PFSK-1 (cell line): ENCODE measurements around the gene PTGDS.

Experiments used
- POLR2AphosphoS5 ChIP-seq: IDR thresholded peaks from 2 replicates; pipeline ENCODE4 v1.6.1; 2012; ENCODE audit warnings: low read depth, mild to moderate bottlenecking, control low read depth, low read length, moderate library complexity
- SIN3A ChIP-seq: IDR thresholded peaks from 2 replicates; pipeline ENCODE4 v1.6.1; 2012; ENCODE audit warnings: mild to moderate bottlenecking, low read length, moderate library complexity, borderline replicate concordance; ENCODE audit not compliant: insufficient read depth
- TF ChIP-seq, protein P1 (sequence below), 2 experiments: IDR thresholded peaks; 2 replicates each; pipeline versions ENCODE4 v1.6.1 to v1.8.0; 2011 to 2012; ENCODE audit warnings: low read depth in 2 of 2, low read length in 2 of 2, control low read depth in 1 of 2, inconsistent platforms in 1 of 2, mild to moderate bottlenecking in 1 of 2, moderate library complexity in 1 of 2; ENCODE audit not compliant: insufficient read depth in 1 of 2

DNA sequence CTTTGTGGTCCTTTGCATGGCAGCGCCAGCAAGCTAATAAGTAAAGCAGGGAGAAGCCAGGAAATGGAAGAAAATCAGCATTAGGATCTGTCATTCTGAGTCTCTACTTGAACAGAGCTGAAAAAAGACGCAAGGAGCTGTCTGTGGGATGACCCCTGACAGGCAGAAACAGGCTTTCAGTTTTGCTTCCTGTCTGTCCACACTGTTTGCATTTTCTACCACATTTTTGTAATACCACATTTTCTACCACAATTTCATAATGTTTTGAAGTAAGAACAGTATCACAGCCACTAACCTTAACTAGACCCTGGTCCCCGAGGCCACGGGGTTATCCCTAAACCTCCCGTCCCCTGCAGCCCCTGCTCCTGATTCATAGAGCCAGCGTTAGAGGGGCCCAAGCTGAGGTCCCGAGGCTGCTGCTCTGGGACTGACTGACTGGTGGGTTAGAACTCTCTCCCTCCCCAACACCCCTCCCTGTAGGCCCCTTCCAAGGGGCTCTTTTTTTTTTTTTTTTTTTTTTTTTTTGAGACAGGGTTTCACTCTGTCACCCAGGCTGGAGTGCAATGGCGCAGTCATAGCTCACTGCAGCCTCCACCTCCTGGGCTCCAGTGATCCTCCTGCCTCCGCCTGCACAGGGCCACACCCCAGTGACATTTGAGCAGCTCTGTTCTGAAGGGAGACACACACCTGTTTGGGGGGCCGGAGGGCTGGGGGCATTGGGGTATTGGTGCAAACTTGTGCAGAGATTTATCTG, 23.1 kb downstream of the PTGDS start:
- TF ChIP-seq, protein P1, sequence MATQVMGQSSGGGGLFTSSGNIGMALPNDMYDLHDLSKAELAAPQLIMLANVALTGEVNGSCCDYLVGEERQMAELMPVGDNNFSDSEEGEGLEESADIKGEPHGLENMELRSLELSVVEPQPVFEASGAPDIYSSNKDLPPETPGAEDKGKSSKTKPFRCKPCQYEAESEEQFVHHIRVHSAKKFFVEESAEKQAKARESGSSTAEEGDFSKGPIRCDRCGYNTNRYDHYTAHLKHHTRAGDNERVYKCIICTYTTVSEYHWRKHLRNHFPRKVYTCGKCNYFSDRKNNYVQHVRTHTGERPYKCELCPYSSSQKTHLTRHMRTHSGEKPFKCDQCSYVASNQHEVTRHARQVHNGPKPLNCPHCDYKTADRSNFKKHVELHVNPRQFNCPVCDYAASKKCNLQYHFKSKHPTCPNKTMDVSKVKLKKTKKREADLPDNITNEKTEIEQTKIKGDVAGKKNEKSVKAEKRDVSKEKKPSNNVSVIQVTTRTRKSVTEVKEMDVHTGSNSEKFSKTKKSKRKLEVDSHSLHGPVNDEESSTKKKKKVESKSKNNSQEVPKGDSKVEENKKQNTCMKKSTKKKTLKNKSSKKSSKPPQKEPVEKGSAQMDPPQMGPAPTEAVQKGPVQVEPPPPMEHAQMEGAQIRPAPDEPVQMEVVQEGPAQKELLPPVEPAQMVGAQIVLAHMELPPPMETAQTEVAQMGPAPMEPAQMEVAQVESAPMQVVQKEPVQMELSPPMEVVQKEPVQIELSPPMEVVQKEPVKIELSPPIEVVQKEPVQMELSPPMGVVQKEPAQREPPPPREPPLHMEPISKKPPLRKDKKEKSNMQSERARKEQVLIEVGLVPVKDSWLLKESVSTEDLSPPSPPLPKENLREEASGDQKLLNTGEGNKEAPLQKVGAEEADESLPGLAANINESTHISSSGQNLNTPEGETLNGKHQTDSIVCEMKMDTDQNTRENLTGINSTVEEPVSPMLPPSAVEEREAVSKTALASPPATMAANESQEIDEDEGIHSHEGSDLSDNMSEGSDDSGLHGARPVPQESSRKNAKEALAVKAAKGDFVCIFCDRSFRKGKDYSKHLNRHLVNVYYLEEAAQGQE (IDR thresholded peaks at IDR 0.05; ENCODE audit: insufficient read depth in 1 of 2, low read depth in 2 of 2, low read length in 2 of 2) = no peak
- no peak for TF ChIP-seq POLR2AphosphoS5
- TF ChIP-seq SIN3A = no peak
